HG03460 (cell line): ENCODE data around the gene WDR45B.

Experiments used
- ATAC-seq: cut with Tn5 transposase; IDR thresholded peaks from one replicate; pipeline ENCODE4 v1.9.1; 2021; ENCODE audit not compliant: unreplicated experiment

WDR45B gene

DNA sequence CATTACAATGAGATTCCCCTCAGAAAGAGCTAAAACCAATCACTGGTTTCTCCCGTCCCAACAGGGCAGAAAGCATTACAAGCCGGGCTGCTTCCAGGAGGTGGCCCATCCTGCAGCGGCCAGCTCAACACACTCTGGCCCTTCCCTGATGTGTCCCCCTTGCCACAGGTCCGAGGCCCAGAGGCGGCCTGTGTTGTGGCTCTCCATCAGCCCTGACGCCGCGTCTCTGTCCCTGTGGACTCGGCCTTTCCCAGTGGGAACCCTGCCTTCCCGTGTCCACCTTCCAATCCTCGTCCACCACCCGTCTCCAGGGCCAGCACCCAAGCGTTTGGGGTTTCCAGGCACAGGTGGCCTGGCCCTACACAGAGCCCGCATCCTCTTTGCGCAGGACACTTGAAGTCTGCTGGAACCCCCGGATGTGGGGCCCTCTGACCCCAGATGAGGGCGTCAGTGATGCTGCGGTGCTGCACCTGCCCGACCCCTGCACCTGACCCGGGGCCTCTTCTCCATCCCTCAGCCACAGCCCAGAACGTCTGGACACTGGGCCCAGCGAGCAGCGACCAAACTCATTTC, 29.2 kb upstream of the WDR45B start:
- no peak for ATAC-seq

DNA sequence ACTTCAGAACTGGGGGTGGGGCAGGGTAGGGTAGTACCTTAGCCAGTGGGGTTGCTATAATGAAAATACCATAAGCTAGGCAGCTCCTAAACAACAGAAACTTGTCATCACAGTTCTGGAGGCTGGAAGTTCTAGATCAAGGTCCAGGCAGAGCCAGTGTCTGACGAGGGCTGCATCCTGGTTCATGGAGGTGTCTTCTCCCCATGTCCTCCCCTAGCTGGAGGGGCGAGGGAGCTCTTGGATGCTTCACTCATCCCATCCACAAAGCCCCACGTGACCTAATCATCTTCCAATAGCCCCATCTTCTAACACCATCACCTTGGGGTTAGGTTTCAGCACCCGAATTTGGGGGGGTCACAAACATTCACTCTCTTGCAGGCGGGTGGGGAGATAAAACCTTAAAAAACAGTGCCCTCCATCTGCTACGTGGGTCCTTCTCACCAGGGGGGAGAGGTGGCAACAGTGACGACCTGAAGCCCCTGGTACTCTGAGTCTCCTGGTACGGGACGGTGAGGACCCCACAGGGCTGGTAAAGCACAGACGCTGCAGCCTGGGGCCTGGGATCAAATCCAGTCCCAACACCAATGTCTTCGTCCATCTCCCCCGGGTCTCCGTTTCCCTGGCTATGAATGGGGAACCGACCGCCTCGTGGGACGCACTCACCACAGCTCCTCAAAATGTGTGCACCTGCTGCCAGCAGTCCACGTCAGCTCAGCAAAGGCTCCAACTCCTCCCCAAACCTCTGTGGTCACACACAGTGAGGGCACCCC, 27.4 kb upstream of the WDR45B start:
- ATAC-seq: no peak

DNA sequence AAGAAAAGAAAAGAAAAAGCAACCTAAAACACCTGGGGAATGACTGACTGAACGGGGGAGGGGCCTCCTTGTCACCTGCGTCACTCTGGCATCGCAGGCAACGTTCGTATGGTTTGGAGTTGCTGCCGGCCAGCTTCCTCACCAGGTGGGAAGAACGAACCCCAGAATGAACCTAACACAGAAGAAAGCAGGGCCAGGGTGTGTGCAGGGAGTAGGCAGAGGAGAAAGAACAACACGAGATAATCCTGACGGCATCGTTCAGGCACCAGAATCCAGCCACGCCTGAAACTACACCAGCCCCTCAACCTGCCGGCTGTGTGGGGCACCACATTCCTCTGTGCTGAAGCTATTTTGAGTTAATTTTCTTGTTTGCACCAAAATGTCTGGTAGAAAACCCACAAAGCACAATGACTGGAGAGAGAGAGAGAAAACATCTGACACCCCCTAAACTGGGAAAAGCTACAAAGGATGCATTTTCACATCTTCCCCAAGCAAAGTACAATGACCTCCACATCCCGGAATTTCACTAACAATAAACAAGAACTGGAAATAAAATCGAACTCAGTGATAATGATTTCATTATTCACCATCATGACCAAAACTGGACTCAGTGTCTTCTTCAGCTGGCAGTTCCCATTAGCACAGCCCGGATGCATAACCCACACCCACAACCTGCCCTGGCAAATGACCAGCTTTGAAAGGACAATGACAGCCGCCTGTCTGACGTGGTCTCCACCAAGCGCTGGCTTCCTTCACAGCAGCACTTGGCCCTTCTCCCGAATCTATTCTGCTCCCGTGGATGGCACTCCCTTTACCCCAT, 26.6 kb upstream of the WDR45B start:
- no peak for ATAC-seq

DNA sequence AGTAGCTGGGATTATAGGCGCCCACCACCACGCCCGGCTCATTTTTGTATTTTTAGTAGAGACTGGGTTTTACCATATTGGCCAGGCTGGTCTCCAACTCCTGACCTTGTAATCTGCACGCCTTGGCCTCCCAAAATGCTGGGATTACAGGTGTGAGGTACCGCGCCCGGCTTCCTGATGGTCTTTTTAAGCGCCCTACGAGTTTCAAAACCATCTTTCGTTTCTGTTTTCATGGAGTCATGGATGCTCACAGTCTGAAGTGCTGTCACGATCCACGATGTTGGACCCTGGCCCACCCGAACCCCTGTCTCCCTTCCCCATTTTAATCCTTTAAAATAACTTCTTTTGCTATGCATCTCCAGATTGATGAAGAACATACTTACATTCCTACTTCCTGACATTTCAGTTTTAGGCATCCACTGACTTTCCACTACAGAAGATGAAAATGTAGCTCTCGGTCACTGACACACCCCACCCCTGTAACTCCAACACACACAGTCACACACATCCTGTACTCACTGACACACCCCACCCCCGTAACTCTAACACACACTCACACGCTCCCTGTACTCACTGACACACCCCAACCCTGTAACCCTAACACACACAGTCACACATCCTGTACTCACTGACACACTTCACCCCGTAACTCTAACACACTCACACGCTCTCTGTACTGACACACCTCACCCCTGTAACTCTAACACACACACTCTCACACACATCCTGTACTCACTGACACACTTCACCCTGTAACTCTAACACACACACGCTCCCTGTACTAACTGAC, 22.6 kb upstream of the WDR45B start:
- ATAC-seq: no peak

DNA sequence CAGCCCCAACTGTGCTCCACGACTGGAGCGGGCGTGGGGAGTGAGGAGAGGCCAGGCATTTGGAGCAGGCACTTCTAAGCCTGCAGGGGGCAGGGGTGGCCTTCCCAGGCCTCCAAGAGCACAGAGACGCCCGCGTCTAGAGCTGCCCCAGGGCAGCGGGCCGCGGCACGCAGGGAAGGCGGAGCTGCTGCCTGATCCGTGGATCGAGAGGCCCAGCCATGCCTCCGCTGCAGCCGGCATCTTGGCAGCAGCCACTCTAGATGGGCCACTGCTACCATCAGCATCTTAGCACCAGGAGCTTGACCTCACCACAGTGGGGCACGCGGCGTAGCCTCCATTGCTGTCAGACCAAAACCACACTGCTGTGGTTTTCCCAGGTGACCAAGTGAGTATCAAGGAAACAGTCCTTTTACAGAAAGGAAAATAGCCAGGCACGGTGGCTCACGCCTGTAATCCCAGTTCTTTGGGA, 20.4 kb upstream of the WDR45B start:
- no peak for ATAC-seq

DNA sequence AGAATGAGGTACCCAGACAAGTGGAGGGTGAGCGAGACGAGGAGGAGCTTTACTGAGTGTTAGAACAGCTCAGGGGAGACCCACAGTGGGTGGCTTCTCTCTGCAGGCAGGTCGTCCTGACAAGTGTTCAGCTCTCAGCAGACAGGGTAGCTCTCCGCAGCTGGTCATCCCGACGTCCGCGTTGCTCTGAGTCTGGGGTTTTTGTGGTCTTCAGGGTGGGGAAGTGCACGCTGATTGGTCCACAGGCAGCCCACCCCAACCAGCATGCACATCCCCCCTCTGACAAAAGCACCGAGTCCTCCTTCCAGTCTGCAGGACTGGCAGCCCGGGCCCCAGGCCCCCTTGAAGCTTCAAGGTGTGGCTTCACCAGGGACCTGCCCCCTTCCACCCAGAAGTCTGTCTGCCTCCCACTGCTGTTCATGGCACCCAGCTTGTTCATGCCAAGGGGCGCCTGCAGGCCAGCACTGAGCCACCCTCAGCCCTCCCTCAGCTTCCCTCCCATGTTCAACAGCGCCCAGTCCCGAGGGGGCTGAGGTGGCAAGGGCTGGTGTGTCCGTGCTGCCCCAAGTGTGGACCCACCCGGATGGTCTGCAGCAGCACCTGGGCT, 19.9 kb upstream of the WDR45B start:
- no peak for ATAC-seq

DNA sequence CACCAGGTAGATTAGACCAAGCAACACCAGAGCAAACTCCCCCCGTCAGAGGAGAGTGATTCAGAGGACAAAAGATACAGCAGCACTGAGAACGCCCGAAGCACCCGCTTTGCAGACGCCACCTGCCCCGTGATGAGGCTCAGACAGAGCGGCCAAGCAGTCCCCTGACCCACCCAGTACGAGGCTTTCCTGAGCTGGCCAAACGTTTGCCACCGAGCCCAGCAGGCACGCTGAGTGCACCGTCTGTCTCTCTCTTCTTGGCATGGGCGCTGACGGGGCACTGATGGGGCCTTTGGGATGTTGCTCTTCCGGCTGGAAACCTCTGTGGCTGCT, 19.4 kb upstream of the WDR45B start:
- ATAC-seq: no peak

DNA sequence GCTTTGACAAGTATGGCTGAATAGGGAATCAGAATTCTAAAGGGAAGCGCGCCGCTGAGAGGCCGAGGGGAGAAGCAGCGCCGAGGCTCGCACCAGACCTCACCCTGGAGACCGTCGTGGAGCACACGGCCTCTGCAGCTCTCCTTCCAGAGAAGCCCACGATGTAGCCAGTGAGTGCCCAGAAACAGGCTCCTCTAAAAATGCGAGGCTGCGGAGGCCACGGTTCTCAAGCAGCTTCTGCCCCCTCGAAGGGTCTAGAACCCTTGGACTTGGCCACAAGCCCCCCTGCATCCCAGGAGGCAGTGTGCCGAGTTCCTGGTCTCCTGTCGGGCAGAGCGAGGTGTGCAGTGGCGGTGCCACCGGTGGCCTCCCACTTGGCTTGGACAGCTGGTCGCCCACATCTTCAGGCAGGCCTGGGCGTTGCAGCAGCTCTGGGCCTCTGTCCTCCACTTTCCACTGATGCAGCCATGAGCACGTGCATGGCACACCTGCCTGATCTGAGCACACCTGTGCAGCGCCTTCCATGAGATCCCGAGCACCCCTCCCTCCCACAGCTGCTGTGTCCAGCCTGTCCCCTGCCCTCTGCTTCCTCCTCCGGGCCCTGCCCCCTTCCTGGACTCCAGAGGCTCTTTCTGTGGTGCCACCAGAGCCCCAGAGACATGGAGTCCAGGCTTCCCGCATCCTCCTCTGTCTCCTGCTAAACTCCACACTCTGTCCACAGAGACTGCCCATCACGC, 18.9 kb upstream of the WDR45B start:
- ATAC-seq: no peak

DNA sequence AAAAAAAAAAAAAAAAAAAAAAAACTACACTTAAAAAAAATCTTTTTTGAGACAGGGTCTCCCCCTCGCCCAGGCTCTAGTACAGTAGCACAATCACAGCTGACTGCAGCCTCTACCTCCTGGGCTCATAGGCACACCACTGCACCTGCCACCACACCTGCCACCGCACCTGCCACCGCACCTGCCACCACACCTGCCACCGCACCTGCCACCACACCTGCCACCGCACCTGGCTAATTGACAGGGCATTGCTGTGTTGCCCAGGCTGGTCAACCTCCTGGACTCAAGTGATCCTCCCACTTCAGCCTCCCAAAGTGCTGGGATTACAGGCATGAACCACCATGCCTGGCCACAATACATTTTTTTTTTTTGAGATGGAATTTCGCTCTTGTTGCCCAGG, 17.6 kb upstream of the WDR45B start:
- ATAC-seq: no peak

DNA sequence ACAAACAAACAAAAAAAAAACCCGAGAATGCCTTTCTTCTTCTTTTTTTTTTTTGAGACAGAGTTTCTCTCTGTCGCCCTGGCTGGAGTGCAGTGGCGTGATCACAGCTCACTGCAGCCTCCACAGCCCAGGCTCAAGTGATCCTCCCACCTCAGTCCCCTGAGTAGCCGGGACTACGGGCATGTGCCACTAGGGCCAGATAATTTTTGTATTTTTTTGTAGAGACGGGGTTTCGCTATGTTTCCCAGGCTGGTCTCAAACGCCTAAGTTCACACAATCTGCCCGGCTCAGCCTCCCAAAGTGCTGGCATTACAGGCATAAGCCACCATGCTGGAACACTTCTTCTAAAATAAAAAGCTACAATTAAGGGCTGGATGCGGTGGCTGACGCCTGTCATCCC, 17.0 kb upstream of the WDR45B start:
- no peak for ATAC-seq

DNA sequence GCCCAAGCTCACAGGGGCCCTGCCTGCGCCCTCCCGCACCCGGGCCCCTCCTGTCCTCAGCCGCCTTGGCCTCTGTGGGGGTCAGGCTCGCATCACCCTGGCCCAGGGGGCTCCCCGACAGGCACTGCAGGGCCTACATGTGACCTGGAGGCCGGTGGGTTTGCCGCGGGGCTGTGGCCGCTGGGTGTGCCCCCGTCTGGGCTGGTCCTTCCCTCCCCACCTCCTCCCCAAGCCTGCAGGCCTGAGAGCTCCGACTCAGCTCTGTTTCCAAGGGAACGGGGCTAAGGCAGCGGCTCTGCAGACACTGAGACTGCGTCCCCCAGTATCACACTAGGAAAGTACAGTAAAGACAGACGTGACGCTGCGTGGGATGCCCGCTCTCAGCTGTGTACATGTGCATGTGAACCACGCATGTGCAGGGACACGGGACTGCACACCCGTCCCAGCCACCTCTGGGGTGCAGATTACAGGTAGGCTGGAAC, 16.5 kb upstream of the WDR45B start:
- ATAC-seq: no peak

DNA sequence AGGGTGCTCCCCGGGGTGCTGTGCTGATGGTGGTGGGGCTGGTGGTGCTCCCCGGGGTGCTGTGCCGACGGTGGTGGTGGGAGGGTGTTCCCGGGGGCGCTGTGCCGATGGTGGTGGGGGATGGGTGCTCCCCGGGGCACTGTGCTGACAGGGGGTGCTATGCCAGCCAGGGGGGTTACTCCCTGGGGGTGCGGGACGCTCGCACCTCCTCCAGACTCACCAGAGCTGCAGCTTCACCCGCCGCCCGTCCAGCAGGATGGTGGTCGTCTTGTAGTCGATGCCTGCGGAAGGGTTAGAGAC, 16.0 kb upstream of the WDR45B start:
- no peak for ATAC-seq

DNA sequence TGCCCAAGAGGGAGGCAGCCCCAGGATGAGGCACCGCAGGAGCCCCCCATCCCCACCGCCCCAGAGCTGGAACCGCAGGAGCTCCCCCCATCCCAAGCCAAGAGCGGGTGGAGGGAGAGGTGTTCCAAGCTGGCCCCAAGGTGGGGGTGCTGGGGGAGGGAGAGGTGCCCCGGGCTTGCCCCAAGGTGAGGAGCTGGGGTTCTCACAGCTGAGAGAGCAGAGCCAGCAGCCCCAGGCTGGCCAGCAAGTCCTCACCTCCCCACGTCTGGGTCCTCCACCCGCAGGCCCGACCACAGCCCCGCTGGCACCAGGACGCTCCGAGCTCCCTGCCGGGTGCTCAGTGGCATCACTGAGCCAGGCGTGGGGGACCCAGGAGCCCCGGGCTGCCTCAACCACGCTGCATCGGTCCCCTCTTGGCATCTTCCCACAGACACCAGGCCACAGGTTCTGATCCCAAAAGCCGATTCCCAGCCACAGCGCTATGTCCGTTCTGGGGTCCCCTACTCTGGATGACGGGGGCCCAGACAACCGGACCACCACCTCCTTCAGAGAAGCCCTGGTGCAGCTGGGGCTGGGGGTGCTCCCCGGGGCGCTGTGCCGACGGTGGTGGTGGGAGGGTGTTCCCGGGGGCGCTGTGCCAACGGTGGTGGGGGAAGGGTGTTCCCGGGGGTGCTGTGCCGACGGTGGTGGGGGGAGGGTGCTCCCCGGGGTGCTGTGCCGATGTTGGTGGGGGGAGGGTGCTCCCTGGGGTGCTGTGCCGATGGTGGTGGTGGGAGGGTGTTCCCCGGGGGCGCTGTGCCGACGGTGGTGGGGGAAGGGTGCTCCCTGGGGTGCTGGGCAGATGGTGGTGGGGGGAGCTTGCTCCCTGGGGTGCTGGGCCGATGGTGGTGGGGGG, 15.4 kb upstream of the WDR45B start:
- ATAC-seq: no peak

DNA sequence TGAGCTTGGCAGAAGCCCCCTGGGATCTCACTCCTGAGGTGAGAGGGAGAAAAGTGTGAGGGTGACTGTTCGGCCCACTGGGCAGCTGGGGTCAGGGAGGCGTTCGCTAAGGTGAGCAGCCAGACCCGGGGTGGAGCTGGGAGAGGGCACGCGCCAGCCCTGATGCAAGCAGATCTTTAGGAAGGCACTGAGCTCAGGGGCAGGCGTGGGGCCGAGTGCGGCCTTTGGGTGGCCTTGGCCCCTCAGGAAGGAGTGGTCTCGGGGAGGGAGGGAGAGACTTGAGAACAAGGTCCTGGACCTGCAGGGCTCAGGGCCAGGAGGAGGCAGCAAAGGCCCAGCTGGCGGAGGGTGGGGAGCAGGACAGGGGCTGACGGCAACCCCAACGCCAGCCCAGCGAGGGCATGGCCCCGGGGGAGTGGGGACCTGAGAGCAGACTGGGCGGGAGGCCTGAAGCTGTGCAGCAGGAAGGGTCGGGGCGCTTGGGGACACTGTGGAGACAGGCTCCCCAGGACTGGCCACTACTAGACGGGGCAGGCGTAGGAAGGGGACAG, 14.5 kb upstream of the WDR45B start:
- ATAC-seq: no peak

DNA sequence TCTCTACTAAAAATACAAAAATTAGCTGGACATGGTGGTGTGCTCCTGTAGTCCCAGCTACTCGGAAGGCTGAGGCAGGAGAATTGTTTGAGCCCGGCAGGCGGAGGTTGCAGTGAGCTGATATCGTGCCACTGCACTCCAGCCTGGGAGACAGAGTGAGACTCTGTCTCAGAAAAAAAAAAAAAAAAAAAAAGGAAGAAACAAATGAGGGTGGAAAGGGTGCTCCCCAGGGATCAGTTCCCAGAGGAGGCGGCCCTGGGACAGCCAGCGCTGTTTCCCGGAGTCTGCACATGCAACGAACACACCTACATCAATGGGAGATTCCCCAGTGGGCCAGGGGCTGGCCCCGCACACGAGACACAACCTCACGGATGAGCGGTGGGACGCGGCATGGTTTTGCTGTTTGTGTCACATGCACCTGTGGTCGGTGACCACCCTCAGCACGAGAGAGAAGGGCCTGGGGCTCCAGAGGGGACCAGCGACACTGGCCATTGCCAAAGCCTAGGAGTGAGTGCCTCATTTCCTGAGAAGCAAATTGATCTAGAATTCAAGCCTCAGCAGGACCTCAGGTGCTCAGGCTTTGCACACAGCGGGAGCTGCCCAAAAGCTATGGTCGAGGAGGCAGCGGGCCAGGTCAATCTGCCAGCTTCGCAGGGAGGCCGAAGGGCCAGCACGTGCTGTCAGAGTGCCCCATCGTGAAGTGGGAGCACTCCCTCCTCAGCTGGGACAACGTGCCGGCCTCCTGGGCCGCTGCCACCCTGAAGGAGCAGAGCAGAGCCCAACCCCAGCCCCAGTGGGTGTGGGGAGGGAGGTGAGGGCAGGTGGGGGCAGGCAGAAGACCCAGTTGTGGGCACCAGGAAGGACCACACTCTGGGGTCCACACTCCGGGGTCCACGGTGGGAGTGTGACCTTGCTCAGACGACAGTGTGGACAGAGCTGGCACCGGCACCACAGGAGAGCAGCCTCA, 13.8 kb upstream of the WDR45B start:
- no peak for ATAC-seq

DNA sequence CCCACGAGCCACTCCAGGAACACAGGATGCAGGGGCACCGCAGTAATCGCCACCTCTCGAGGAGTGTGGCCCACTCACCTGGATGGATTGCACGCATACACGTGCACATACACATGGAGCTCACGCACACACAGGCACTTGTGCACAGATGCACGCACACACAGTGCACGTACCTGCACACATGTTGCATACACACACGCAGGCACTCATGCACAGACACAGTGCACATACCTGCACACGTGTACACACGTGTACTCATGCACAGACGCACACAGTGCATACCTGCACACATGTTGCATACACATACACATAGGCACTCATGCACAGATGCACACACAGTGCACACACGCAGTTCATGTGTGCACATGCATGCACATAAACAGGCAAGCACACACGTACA, 11.6 kb upstream of the WDR45B start:
- ATAC-seq: no peak

DNA sequence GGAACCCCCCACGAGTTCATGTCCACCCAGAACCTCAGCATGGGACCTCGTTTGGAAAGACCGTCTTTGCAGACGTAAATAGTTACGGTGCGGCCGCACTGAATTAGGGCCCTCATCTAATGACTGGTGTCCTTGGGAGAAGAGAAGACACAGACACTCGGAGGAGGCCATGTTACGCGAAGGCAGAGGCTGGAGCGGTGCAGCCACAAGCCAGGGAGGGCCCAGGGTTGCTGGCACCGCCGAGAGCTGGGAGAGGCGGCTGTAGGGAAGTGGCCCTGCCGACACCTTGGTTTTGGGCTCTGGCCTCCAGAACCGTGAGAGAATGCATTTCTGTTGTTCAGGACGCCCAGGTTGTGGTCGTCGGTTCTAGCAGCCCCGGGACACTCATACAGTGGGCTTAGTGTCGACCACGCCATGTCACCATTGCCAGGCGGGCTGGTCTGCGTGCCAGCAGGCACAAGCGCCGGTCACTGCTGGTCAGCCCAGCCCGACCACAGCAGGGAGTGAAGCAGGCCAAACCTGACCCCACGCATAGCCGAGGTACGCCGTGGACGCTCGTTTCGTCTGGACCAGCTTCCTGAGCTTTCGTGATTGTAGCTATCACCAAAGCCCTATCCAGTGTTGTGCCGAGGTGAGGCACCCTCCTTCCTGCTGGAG, 10.7 kb upstream of the WDR45B start:
- ATAC-seq: no peak
